LNCaP clone FGC (cell line): Measurements from ENCODE around the gene PHC2.

Source experiments
- DNase-seq: peaks from one replicate; pipeline ENCODE4 v3.0.0-alpha.2; 2011; ENCODE audit warnings: low read depth
- H3K4me3 ChIP-seq: 2 replicates; pipeline ENCODE4 v1.5.1; 2011; ENCODE audit warnings: mild to moderate bottlenecking, low read depth, low read length, control low read depth
- CTCF ChIP-seq: IDR thresholded peaks from 2 replicates; pipeline ENCODE4 v1.5.1; 2012; ENCODE audit warnings: mild to moderate bottlenecking; ENCODE audit not compliant: control insufficient read depth, insufficient read depth; ENCODE audit errors: extremely low read depth

The PHC2 gene

GRCh38 chr1:33326785-33327184 lies 104.1 kb downstream of the PHC2 start:
- DNase-seq: no peak
- TF ChIP-seq CTCF: no peak

GRCh38 chr1:33324677-33325575 lies 106.0 kb downstream of the PHC2 start:
- no peak for TF ChIP-seq CTCF

More at GRCh38 chr1:33326785-33327184, 104.1 kb downstream of the PHC2 start:
- no peak overlapping the region for H3K4me3 ChIP-seq

GRCh38 chr1:33323663-33324477 lies 107.0 kb downstream of the PHC2 start:
- no peak overlapping the region for H3K4me3 ChIP-seq
- no peak for TF ChIP-seq CTCF
- DNase-seq: no peak

More at GRCh38 chr1:33324677-33325575, 106.0 kb downstream of the PHC2 start:
- no peak overlapping the region for H3K4me3 ChIP-seq
- DNase-seq: no peak

GRCh38 chr1:33322870-33323585 lies 107.9 kb downstream of the PHC2 start:
- no peak for DNase-seq
- no peak for TF ChIP-seq CTCF
- no peak overlapping the region for H3K4me3 ChIP-seq

- no peak overlapping the region for H3K4me3 ChIP-seq
- DNase-seq: no peak
- no peak for TF ChIP-seq CTCF
Measured at GRCh38 chr1:33322109-33322508, 108.8 kb downstream of the PHC2 start.

- H3K4me3 ChIP-seq: no peak overlapping the region
- DNase-seq: no peak
- no peak for TF ChIP-seq CTCF
Measured at GRCh38 chr1:33321178-33321577, 109.7 kb downstream of the PHC2 start.
